SU-DHL-6 (cell line): ENCODE results near the gene RHOG.
A peak's percentile ranks its signal among the peaks of the same experiment; 100 is the strongest.

Source experiments
- H2AFZ ChIP-seq: fragments of 200-600 bp; sonication (generic); 2 replicates; pipeline ENCODE4 v1.6.1; 2014; ENCODE audit warnings: low read depth, mild to moderate bottlenecking, moderate library complexity, mixed read lengths, antibody characterized with exemption, low read length; ENCODE audit not compliant: severe bottlenecking
- H3F3A ChIP-seq: fragments of 200-600 bp; shearing (Covaris generic); 2 replicates; pipeline ENCODE4 v1.6.0; 2016; ENCODE audit warnings: antibody characterized with exemption, mild to moderate bottlenecking; ENCODE audit not compliant: insufficient read depth
- H3K27ac ChIP-seq: fragments of 200-600 bp; sonication (generic); 2 replicates; pipeline ENCODE4 v1.5.1; 2016; ENCODE audit warnings: low read depth, mild to moderate bottlenecking, low read length, moderate library complexity, mixed read lengths
- H3K27me3 ChIP-seq: fragments of 200-600 bp; sonication (generic), shearing (Covaris generic); 2 replicates; pipeline ENCODE4 v1.6.0; 2014; ENCODE audit warnings: mild to moderate bottlenecking, low read length
- H3K36me3 ChIP-seq: fragments of 200-600 bp; sonication (generic); 2 replicates; pipeline ENCODE4 v1.6.1; 2014; ENCODE audit warnings: mild to moderate bottlenecking, low read length, mixed read lengths
- H3K4me2 ChIP-seq: fragments of 300-600, 200-600 bp; shearing (Covaris generic), sonication (generic); 2 replicates; pipeline ENCODE4 v1.6.0; 2014; ENCODE audit warnings: low read length, low read depth, mild to moderate bottlenecking; ENCODE audit not compliant: poor library complexity, severe bottlenecking
- H3K4me3 ChIP-seq: fragments of 200-600 bp; sonication (generic); 2 replicates; pipeline ENCODE4 v1.5.1; 2014; ENCODE audit warnings: antibody characterized with exemption, low read length, mild to moderate bottlenecking, mixed read lengths; ENCODE audit not compliant: insufficient read depth, poor library complexity, severe bottlenecking
- H3K79me2 ChIP-seq: fragments of 200-600 bp; sonication (generic); 2 replicates; pipeline ENCODE4 v1.6.1; 2014; ENCODE audit warnings: mild to moderate bottlenecking, low read length, moderate library complexity; ENCODE audit not compliant: insufficient read depth
- H3K9ac ChIP-seq: fragments of 200-600 bp; sonication (generic); 2 replicates; pipeline ENCODE4 v1.7.0; 2014; ENCODE audit warnings: mild to moderate bottlenecking, low read length
- H3K9me2 ChIP-seq: fragments of 200-600 bp; sonication (generic); replicated peaks from 2 replicates; pipeline ENCODE4 v1.6.1; 2014; ENCODE audit warnings: low read length; ENCODE audit not compliant: insufficient read depth
- H3K9me3 ChIP-seq: fragments of 200-600 bp; sonication (generic); 2 replicates; pipeline ENCODE4 v1.6.1; 2014; ENCODE audit warnings: low read length, mixed read lengths; ENCODE audit not compliant: insufficient read depth
- H4K20me1 ChIP-seq: fragments of 200-600 bp; sonication (generic); 2 replicates; pipeline ENCODE4 v1.6.1; 2014; ENCODE audit warnings: low read depth, mild to moderate bottlenecking, antibody characterized with exemption, low read length, moderate library complexity, mixed read lengths
- CTCF ChIP-seq: fragments of 200-600 bp; sonication (generic); IDR thresholded peaks from one replicate; pipeline ENCODE4 v1.5.1; 2017; ENCODE audit warnings: antibody characterized with exemption, mild to moderate bottlenecking, low read length, moderate library complexity; ENCODE audit not compliant: insufficient read depth, poor library complexity, severe bottlenecking
- EZH2phosphoT487 ChIP-seq: fragments of 200-600 bp; sonication (generic), shearing (Covaris generic); conservative IDR thresholded peaks from 2 replicates; pipeline ENCODE4 v1.6.1; 2018; ENCODE audit warnings: mild to moderate bottlenecking, antibody characterized with exemption, low read length, moderate library complexity, mixed read lengths

The RHOG gene

GRCh38 chr11:3841426-3842350 is 929 bp upstream of the RHOG start:
- Histone ChIP-seq H3K27ac (peak overlapping the region; percentile 91), H3K4me2 (peak overlapping the region; percentile 77), H3K4me3 (peak overlapping the region; percentile 74), H3K27me3 (no peaks in the 10 kb centered on the region), H3K79me2 (peaks cover 39% of the 10 kb centered on the region), H2AFZ (peak overlapping the region; percentile 96), H3K9me2 (no peaks in the 10 kb centered on the region), H4K20me1 (no peaks in the 10 kb centered on the region; the same call in 1 of the 2 replicates), H3F3A (peaks cover 14% of the 10 kb centered on the region), H3K9ac (peak overlapping the region; percentile 83), H3K9me3 (no peaks in the 10 kb centered on the region), H3K36me3 (no peaks in the 10 kb centered on the region)
- no peak for TF ChIP-seq EZH2phosphoT487
- peak; percentile 93 for TF ChIP-seq CTCF

- Histone ChIP-seq H3K9ac (peak overlapping the region; percentile 83), H3K4me3 (peak overlapping the region; percentile 74), H2AFZ (peak overlapping the region; percentile 32), H4K20me1 (no peaks in the 10 kb centered on the region; the same call in 1 of the 2 replicates), H3K27ac (peak overlapping the region; percentile 91), H3K4me2 (peak overlapping the region; percentile 82), H3K9me3 (no peaks in the 10 kb centered on the region), H3K9me2 (no peaks in the 10 kb centered on the region), H3K36me3 (no peaks in the 10 kb centered on the region), H3F3A (peaks cover 14% of the 10 kb centered on the region), H3K27me3 (no peaks in the 10 kb centered on the region), H3K79me2 (peaks cover 53% of the 10 kb centered on the region)
- no peak for TF ChIP-seq CTCF
- TF ChIP-seq EZH2phosphoT487, result no peak
Observed at GRCh38 chr11:3840004-3840869, 522 bp downstream of the RHOG start.

- Histone ChIP-seq H3K27ac (peak overlapping the region; percentile 91), H3K4me2 (peak overlapping the region; percentile 82), H3K9me3 (no peaks in the 10 kb centered on the region), H3K9me2 (no peaks in the 10 kb centered on the region), H3K27me3 (no peaks in the 10 kb centered on the region), H4K20me1 (no peaks in the 10 kb centered on the region; the same call in 1 of the 2 replicates), H3F3A (peaks cover 14% of the 10 kb centered on the region), H2AFZ (no peak overlapping the region), H3K9ac (peak overlapping the region; percentile 83), H3K79me2 (peaks cover 70% of the 10 kb centered on the region), H3K36me3 (no peaks in the 10 kb centered on the region), H3K4me3 (no peak overlapping the region)
- TF ChIP-seq EZH2phosphoT487, result no peak
- TF ChIP-seq CTCF, result no peak
Observed at GRCh38 chr11:3838504-3838903, 2.3 kb downstream of the RHOG start.
